ENCODE data around the gene CYTH3.
A peak's percentile ranks its signal among the peaks of the same experiment; 100 is the strongest.

The CYTH3 gene

DNA sequence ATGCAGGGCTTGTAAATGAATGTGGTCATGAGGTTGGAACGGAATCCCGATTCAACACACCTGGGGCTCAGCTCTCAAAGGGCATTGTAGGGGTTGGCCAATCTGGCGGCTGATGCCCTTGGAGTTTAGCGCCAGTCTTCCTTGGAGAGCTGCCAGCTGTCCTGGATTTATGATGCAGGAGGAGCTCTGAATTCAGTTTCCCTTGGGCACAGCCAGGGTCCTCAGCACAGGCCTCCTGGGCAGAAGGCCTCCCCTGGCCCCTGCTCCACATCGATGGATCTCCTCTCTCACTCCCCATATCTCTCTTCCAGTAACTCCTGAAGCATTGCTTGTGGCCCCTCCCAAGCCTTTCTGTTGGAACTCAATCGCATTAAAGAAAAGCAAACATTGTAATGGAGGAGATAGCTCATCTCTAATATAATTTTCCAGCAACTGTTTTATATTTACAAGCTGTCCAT is 985 bp upstream of the CYTH3 start:
- TF ChIP-seq, protein P1, sequence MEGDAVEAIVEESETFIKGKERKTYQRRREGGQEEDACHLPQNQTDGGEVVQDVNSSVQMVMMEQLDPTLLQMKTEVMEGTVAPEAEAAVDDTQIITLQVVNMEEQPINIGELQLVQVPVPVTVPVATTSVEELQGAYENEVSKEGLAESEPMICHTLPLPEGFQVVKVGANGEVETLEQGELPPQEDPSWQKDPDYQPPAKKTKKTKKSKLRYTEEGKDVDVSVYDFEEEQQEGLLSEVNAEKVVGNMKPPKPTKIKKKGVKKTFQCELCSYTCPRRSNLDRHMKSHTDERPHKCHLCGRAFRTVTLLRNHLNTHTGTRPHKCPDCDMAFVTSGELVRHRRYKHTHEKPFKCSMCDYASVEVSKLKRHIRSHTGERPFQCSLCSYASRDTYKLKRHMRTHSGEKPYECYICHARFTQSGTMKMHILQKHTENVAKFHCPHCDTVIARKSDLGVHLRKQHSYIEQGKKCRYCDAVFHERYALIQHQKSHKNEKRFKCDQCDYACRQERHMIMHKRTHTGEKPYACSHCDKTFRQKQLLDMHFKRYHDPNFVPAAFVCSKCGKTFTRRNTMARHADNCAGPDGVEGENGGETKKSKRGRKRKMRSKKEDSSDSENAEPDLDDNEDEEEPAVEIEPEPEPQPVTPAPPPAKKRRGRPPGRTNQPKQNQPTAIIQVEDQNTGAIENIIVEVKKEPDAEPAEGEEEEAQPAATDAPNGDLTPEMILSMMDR (conservative IDR thresholded peaks at IDR 0.05; ENCODE audit: low read depth, low read length), result no peak
- no peak overlapping the region for H3K4me3 ChIP-seq (ENCODE audit: low read length)
- DNase-seq (ENCODE audit: low read depth), result no peak

DNA sequence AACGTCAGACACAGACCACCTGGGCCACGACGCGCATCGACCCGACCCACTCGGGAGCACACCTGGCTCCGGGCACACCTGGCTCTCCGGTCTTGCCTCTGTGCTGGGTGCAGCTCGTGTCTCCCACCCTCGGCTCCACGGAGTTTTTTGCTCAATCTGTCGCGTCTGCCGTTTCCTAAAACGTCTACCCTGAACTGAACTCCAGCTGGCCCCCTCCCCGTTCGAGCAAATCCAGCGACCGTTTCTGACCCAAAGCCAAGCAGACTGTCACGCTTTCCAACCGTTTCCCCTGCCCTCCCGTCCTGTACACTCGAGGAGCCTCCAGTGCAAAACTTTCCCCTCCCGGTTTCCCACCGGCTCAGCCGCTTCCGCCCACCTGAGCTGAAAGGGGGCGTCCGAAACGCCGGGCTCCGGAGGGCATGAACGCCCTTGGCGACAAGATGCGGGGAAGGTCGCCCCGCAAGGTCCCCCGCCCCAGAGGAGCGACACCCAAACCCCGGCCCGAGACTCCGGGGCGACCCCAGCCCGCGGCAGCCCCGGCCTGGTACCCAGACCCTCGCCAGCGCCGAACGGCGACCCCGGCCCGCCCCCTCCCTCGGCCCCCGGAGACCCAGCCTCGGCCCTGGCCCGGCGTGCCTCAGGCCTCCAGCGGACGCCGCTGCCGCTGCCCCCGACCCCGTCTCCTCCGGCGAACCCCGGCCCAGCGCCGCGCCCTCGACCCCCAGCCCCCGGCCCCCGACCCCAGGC is 557 bp downstream of the CYTH3 start:
- DNase-seq (ENCODE audit: low read depth), result no peak
- peak overlapping the region; percentile 90 for H3K4me3 ChIP-seq (ENCODE audit: low read length)
- TF ChIP-seq, protein P1 (conservative IDR thresholded peaks at IDR 0.05; ENCODE audit: low read depth, low read length), result no peak

DNA sequence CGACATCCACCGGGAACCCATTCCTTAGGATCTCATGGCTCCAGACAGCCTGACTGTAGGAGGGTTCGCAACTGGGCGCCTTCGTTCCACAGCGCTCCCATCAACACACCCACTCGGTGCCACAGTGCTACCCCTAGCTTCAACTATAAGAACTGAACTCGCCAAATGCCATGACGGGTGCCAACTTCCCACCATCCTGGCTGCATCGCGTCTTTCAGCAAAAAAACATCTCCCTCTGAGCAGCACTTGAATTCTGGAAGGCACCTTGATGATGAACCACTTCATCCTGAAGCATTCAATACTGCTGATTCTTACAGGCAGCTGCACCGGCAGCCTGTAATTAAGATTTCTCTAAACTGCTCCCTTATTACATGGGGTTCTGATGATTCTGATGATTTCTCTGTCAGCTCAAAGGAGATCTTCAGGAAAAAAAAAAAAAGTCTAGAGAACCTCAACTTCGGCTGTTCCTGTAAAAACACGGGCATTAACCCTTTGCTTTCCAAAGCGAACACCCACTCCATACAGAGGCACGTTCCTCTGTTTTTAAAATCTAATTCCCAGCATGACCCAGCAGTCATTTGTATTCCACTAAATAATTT is 1.3 kb downstream of the CYTH3 start:
- TF ChIP-seq, protein P1 (conservative IDR thresholded peaks at IDR 0.05; ENCODE audit: low read depth, low read length), result peak; percentile 54
- peak overlapping the region; percentile 90 for H3K4me3 ChIP-seq (ENCODE audit: low read length)
- no peak for DNase-seq (ENCODE audit: low read depth)

DNA sequence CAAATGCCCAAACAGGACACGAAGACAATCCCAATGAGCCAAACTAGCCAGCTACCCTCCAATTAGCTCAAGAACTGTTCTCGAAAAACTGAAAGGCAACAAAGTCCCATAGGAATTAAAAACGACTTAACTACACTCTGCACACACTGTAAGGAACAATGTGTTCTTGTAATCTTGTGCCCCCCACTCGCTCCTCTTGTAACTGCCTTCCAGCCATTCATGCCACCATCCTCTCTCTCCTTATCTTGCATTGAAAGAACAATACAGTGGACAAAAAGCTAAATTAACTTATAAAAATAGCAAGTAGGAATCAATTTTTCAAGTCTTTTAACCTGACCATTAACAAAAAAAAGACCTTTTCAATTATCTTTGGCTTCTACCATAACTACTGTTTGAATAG is 2.9 kb downstream of the CYTH3 start:
- TF ChIP-seq, protein P1 (conservative IDR thresholded peaks at IDR 0.05; ENCODE audit: low read depth, low read length), result no peak
- no peak for DNase-seq (ENCODE audit: low read depth)
- no peak overlapping the region for H3K4me3 ChIP-seq (ENCODE audit: low read length)

DNA sequence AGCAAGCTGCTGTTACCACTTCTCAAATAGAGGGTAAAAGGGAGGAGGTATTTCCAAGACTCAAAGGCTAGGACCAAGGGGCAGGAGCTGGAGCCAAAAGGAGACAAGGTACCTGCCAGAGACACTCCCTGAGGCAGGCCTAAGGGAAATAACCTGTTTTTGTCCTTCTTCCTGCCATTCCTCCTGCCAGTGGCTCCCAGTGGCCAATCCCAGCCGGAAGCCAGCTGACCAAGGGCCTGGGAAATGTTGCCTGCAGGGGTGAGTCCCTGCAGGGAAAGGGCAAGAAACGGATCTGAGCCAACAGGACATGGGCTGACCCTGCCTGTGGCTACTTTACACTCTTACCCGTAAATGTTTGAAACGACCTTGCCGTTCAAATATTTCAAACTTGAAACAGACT is 3.5 kb downstream of the CYTH3 start:
- DNase-seq (ENCODE audit: low read depth), result no peak
- TF ChIP-seq, protein P1 (conservative IDR thresholded peaks at IDR 0.05; ENCODE audit: low read depth, low read length), result no peak
- no peak overlapping the region for H3K4me3 ChIP-seq (ENCODE audit: low read length)

DNA sequence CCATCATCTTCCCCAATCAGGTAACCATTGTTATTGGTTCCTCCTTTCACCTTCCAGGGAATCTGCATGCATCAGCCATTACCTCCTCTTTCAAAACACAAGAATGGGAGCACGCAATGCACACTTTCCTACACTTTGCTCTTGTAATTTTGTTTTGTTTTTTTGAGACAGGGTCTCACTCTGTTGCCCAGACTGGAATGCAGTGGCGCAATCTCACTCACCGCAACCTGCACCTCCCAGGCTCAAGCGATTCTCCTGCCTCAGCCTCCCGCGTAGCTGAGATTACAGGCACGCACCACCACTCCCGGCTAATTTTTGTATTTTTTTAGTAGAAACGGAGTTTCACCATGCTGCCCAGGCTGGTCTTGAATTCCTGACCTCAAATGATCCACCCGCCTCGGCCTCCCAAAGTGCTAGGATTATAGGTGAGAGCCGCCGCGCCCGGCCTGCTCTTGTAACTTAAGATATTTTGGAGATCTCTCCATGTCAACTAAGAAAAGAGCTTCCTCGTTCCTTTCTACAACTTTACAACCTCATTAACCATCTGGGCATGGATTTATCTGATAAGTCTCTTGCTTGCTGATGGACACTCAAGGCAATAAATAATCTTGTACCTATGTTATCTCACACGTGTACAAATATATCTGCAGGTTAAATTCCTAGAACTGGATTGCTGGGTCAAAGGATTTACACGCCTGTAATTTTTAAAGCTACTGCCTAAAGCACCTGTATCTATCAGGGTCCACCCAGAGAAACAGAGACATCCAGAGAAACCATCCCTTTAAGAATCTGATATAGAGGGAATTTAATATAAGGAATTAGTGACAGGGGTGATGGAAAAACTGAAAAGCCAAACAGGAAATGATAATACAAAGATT is 4.2 kb downstream of the CYTH3 start:
- no peak for DNase-seq (ENCODE audit: low read depth)
- TF ChIP-seq, protein P1 (conservative IDR thresholded peaks at IDR 0.05; ENCODE audit: low read depth, low read length), result no peak
- no peak overlapping the region for H3K4me3 ChIP-seq (ENCODE audit: low read length)
